ENCODE data around the gene NAA60.
"Not testable (repeated sequence)": the region's sequence is repeated elsewhere in the genome, so short reads cannot be mapped to it uniquely, and the experiment has no call there.

The NAA60 gene

GRCh38 chr16:3520413-3520812 lies 76.9 kb downstream of the NAA60 start:
- ChIA-PET CTCF (no interaction called here), POLR2A (no interaction called here)
- no peak for DNase-seq (ENCODE audit: extremely low spot score)
- TF ChIP-seq, protein P1, sequence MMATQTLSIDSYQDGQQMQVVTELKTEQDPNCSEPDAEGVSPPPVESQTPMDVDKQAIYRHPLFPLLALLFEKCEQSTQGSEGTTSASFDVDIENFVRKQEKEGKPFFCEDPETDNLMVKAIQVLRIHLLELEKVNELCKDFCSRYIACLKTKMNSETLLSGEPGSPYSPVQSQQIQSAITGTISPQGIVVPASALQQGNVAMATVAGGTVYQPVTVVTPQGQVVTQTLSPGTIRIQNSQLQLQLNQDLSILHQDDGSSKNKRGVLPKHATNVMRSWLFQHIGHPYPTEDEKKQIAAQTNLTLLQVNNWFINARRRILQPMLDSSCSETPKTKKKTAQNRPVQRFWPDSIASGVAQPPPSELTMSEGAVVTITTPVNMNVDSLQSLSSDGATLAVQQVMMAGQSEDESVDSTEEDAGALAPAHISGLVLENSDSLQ (IDR thresholded peaks at IDR 0.05) = no peak
- TF ChIP-seq LEF1 (IDR thresholded peaks at IDR 0.05; ENCODE audit: borderline replicate concordance) = no peak
- no peak for TF ChIP-seq ELF4 (IDR thresholded peaks at IDR 0.05)
- no peak for TF ChIP-seq ARNT (IDR thresholded peaks at IDR 0.05)
- TF ChIP-seq FOXK2 (IDR thresholded peaks at IDR 0.05) = no peak
- no peak for TF ChIP-seq HDGF (IDR thresholded peaks at IDR 0.05; ENCODE audit: borderline replicate concordance)
- TF ChIP-seq TARDBP (IDR thresholded peaks at IDR 0.05) = no peak
- TF ChIP-seq L3MBTL2 (conservative IDR thresholded peaks at IDR 0.05) = no peak
- no peak for TF ChIP-seq SUZ12 (IDR thresholded peaks at IDR 0.05)
- TF ChIP-seq FOXA1 (IDR thresholded peaks at IDR 0.05) = no peak
- no peak for TF ChIP-seq FOXM1 (IDR thresholded peaks at IDR 0.05; ENCODE audit: borderline replicate concordance)
- TF ChIP-seq ZNF384 (IDR thresholded peaks at IDR 0.05) = no peak
- no peak for TF ChIP-seq BHLHE40 (IDR thresholded peaks at IDR 0.05; ENCODE audit: borderline replicate concordance)
- no peak for TF ChIP-seq NFRKB (IDR thresholded peaks at IDR 0.05)
- no peak for TF ChIP-seq CTBP1 (IDR thresholded peaks at IDR 0.05; ENCODE audit: borderline replicate concordance)
- TF ChIP-seq SP1 (IDR thresholded peaks at IDR 0.05) = no peak

- POLR2A ChIA-PET = no interaction called here
- TF ChIP-seq FOXA1 (IDR thresholded peaks at IDR 0.05) = no peak
- no peak for TF ChIP-seq TARDBP (IDR thresholded peaks at IDR 0.05)
- TF ChIP-seq FOXK2 (IDR thresholded peaks at IDR 0.05) = no peak
- no peak for TF ChIP-seq ELF4 (IDR thresholded peaks at IDR 0.05)
- TF ChIP-seq SP1 (IDR thresholded peaks at IDR 0.05) = no peak
- no peak for TF ChIP-seq FOXM1 (IDR thresholded peaks at IDR 0.05; ENCODE audit: borderline replicate concordance)
- TF ChIP-seq NFRKB (IDR thresholded peaks at IDR 0.05) = no peak
- no peak for TF ChIP-seq ZNF384 (IDR thresholded peaks at IDR 0.05)
- CTCF ChIA-PET = no interaction called here
- no peak for DNase-seq (ENCODE audit: extremely low spot score)
Observed at GRCh38 chr16:3520841-3521240, 77.4 kb downstream of the NAA60 start.

DNA sequence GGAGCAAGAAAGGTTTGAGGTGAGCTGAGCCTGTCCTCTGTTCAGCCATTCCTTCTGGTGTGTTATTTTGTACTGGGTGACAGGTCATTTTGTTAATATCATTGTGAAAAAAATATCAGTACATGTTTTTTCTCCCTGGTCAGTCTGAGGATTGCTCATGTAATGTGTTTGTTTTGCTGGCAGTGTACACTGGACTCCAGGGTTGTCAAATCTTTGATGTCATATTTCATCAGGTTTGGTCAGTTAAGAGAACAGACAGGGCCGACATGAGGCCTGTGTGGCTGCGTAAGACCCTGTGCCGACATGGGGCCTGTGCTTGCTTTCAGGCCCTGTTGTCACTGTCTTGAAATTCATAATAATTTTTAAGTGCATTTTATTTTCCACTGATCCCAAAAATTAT lies 79.8 kb downstream of the NAA60 start:
- no peak for DNase-seq (ENCODE audit: extremely low spot score)
- TF ChIP-seq, protein P1 (IDR thresholded peaks at IDR 0.05) = no peak
- TF ChIP-seq ZNF384 (IDR thresholded peaks at IDR 0.05) (no peak), CTBP1 (IDR thresholded peaks at IDR 0.05; ENCODE audit: borderline replicate concordance) (no peak), FOXA1 (IDR thresholded peaks at IDR 0.05) (no peak), LEF1 (IDR thresholded peaks at IDR 0.05; ENCODE audit: borderline replicate concordance) (no peak), SUZ12 (IDR thresholded peaks at IDR 0.05) (no peak), SP1 (IDR thresholded peaks at IDR 0.05) (no peak), BHLHE40 (IDR thresholded peaks at IDR 0.05; ENCODE audit: borderline replicate concordance) (no peak), TARDBP (IDR thresholded peaks at IDR 0.05) (no peak), FOXK2 (IDR thresholded peaks at IDR 0.05) (no peak), ELF4 (IDR thresholded peaks at IDR 0.05) (no peak), L3MBTL2 (conservative IDR thresholded peaks at IDR 0.05) (no peak), HDGF (IDR thresholded peaks at IDR 0.05; ENCODE audit: borderline replicate concordance) (no peak), NFRKB (IDR thresholded peaks at IDR 0.05) (no peak), ARNT (IDR thresholded peaks at IDR 0.05) (no peak), FOXM1 (IDR thresholded peaks at IDR 0.05; ENCODE audit: borderline replicate concordance) (no peak)
- CTCF ChIA-PET = no interaction called here
- POLR2A ChIA-PET = no interaction called here

DNA sequence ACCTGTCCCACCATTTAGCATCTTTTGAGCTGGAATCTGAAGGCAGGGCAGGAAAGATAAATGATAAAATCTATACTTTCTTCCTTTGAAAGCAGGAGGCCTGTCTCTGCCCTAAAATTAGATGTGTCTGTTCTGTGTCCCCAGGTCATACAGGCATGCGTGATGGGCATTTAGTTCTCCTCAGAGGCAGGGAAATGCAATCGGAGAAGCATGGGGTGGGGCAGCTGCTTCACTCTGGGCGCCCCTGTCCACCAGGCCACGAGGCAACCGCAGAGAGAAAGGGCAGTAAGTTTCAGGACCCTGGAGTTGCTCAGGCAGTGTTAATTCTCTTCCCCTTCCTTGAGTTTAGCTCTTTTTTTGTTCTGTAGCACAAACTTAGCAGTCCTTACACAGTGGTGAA lies 82.5 kb downstream of the NAA60 start:
- ChIA-PET CTCF (interaction anchor here (0.7 to 1.6 kb wide), 2 partner anchors 21 to 675 kb away, joined by 3 to 4 read pairs; no protein-coding TSS in a partner anchor), POLR2A (no interaction called here)
- no peak for DNase-seq (ENCODE audit: extremely low spot score)
- TF ChIP-seq CTBP1 (IDR thresholded peaks at IDR 0.05; ENCODE audit: borderline replicate concordance) (no peak), SUZ12 (IDR thresholded peaks at IDR 0.05) (no peak), FOXA1 (IDR thresholded peaks at IDR 0.05) (no peak), HDGF (IDR thresholded peaks at IDR 0.05; ENCODE audit: borderline replicate concordance) (no peak), BHLHE40 (IDR thresholded peaks at IDR 0.05; ENCODE audit: borderline replicate concordance) (no peak), NFRKB (IDR thresholded peaks at IDR 0.05) (no peak), ARNT (IDR thresholded peaks at IDR 0.05) (no peak), ELF4 (IDR thresholded peaks at IDR 0.05) (no peak)
- TF ChIP-seq, protein P1 (IDR thresholded peaks at IDR 0.05) = no peak

DNA sequence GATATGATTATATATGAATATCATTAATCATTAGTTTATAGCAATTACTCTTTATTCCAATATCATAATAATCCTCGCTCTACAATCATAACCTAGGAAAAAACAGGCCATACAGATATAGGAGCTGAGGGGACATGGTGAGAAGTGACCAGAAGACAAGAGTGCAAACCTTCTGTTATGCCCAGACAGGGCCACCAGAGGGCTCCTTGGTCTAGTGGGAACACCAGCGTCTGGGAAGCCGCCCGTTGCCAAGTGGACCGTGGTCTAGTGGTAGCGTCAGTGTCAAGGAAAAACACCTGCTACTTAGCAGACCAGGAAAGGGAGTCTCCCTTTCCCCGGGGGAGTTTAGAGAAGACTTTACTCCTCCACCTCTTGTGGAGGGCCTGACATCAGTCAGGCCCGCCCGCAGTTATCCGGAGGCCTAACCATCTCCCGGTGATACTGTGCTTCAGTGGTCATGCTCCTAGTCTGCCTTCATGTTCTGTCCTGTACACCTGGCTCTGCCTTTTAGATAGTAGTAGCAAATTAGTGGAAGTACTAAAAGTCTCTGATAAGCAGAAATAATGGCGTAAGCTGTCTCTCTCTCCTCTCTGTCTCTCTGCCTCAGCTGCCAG lies 83.8 kb downstream of the NAA60 start:
- DNase-seq (ENCODE audit: extremely low spot score); POLR2A ChIA-PET: not testable (repeated sequence)
- CTCF ChIA-PET = interaction anchor here (0.6 to 1.7 kb wide), 3 partner anchors 10 to 196 kb away, joined by 3 to 4 read pairs (median 3); no protein-coding TSS in a partner anchor

DNA sequence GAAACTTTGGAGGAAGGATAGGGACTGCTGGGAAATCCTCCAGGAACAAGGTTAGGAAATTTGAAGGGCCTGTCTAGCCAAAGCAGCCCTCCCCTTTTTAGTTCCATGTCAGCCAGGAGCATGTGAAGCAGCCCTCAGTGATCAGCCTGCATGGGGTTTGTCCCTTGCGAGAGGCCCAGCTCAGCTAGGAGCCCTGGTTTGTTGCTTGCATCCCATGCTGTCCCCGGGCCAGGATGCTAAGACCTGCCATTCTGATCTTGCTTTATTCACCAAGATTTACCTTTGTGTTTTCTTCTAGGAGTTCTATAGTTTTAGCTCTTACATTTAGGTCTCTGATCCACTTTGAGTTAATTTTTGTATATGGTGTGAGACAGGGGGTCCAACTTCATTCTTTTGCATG lies 84.9 kb downstream of the NAA60 start:
- CTCF ChIA-PET = no interaction called here
- POLR2A ChIA-PET = no interaction called here
- no peak for DNase-seq (ENCODE audit: extremely low spot score)
- no peak for TF ChIP-seq ARNT (IDR thresholded peaks at IDR 0.05)
- TF ChIP-seq FOXM1 (IDR thresholded peaks at IDR 0.05; ENCODE audit: borderline replicate concordance) = no peak
- TF ChIP-seq, protein P1 (IDR thresholded peaks at IDR 0.05) = no peak
- no peak for TF ChIP-seq NFRKB (IDR thresholded peaks at IDR 0.05)
- no peak for TF ChIP-seq BHLHE40 (IDR thresholded peaks at IDR 0.05; ENCODE audit: borderline replicate concordance)
- no peak for TF ChIP-seq FOXA1 (IDR thresholded peaks at IDR 0.05)
- no peak for TF ChIP-seq HDGF (IDR thresholded peaks at IDR 0.05; ENCODE audit: borderline replicate concordance)

All from HEK293T (cell line).